HepG2 (cell line): ENCODE data around the gene ACTRT2. TPM values are rescaled to one million over a fixed set of nuclear protein-coding genes. Genes with fewer than 3 reads are reported as not detected.

Experiments used
- ATAC-seq: fragments of 200-7000 bp; cut with Tn5 transposase; 3 replicates; pipeline ENCODE4 v1.9.1; 2020; ENCODE audit warnings: mild to moderate bottlenecking, moderate library complexity
- BruUV-seq: library from RNA; stranded (reverse); fragments of 400-500 nt; replicated peaks from 2 replicates; lab custom pipeline; 2021; lab: Mats Ljungman, UMichigan
- CTCF ChIA-PET: fragments of 300-600 bp; formaldehyde crosslinking; extraction: SDS; loops from one replicate; lab custom pipeline; 2021; ENCODE audit warnings: low total read pairs, inconsistent platforms, low intra/inter-chr PET ratio; lab: Yijun Ruan, JAX
- POLR2A ChIA-PET: fragments of 350-600 bp; sonication (Branson Sonifier 250); formaldehyde crosslinking; loops from one replicate; lab custom pipeline; 2020; ENCODE audit warnings: antibody characterized with exemption, inconsistent platforms; lab: Yijun Ruan, JAX
- DNase-seq: peaks from one replicate; pipeline ENCODE4 v3.0.0-alpha.2; 2015; ENCODE audit warnings: low spot score
- FAIRE-seq: peaks from 3 replicates; lab custom pipeline; 2011; peaks lifted over from hg19 to GRCh38; lab: Jason Lieb, UNC
- H2AFZ ChIP-seq: one replicate; pipeline ENCODE4 v1.6.1; 2011; ENCODE audit warnings: low read length, inconsistent platforms
- H3K27ac ChIP-seq: fragments of 300-600 bp; 3 replicates; pipeline ENCODE4 v1.8.0; 2011; ENCODE audit warnings: mixed run types, mild to moderate bottlenecking, mixed read lengths, low read length, inconsistent platforms; ENCODE audit not compliant: insufficient read depth; ENCODE audit errors: extremely low read length
- H3K27me3 ChIP-seq, 2 experiments: fragments of 200-600 bp in 1 of 2; 2 replicates in 1 of 2; 3 replicates in 1 of 2; pipeline versions ENCODE4 v1.6.0 to v1.8.0; 2011; ENCODE audit warnings: low read length in 2 of 2, mild to moderate bottlenecking in 2 of 2, moderate library complexity in 2 of 2, inconsistent platforms in 1 of 2; ENCODE audit not compliant: insufficient read depth in 2 of 2, control insufficient read depth in 1 of 2
- H3K36me3 ChIP-seq, 2 experiments: fragments of 200-600 bp in 1 of 2; replicated peaks in 1 of 2; 2 replicates in 1 of 2; 3 replicates in 1 of 2; pipeline versions ENCODE4 v1.5.1 to v1.8.0; 2011; ENCODE audit warnings: low read length in 2 of 2, inconsistent platforms in 1 of 2; ENCODE audit not compliant: insufficient read depth in 2 of 2, control insufficient read depth in 1 of 2
- H3K4me1 ChIP-seq: 2 replicates; pipeline ENCODE4 v1.5.1; 2012; ENCODE audit warnings: low read length, inconsistent platforms; ENCODE audit not compliant: insufficient read depth
- H3K4me2 ChIP-seq: 2 replicates; pipeline ENCODE4 v1.6.0; 2011; ENCODE audit warnings: low read depth, low read length, inconsistent platforms
- H3K4me3 ChIP-seq, 3 experiments: fragments of 200-600 bp in 1 of 3; sonication (generic), shearing (Covaris generic) in 1 of 3; replicated peaks in 1 of 3; 2 replicates each; pipeline ENCODE4 v1.5.1; 2011 to 2016; ENCODE audit warnings: low read length in 3 of 3, inconsistent platforms in 2 of 3, low read depth in 2 of 3, mild to moderate bottlenecking in 2 of 3, control low read depth in 1 of 3, mixed read lengths in 1 of 3; ENCODE audit not compliant: insufficient read depth in 1 of 3
- H3K79me2 ChIP-seq: one replicate; pipeline ENCODE4 v1.6.1; 2011; ENCODE audit warnings: low read length, inconsistent platforms; ENCODE audit not compliant: insufficient read depth
- H3K9ac ChIP-seq: 2 replicates; pipeline ENCODE4 v1.6.0; 2011; ENCODE audit warnings: mild to moderate bottlenecking, low read depth, low read length, inconsistent platforms; ENCODE audit not compliant: insufficient read depth
- H3K9me3 ChIP-seq: 2 replicates; pipeline ENCODE4 v1.5.1; 2012; ENCODE audit warnings: mild to moderate bottlenecking, low read length
- H4K20me1 ChIP-seq: 2 replicates; pipeline ENCODE4 v1.6.0; 2011; ENCODE audit warnings: inconsistent platforms, mild to moderate bottlenecking, low read length, moderate library complexity; ENCODE audit not compliant: insufficient read depth
- ATM ChIP-seq: fragments of 450-650 bp; IDR thresholded peaks from 2 replicates; pipeline ENCODE4 v1.7.1; 2017; ENCODE audit warnings: mild to moderate bottlenecking, borderline replicate concordance
- CCDC6 ChIP-seq: sonication (generic); formaldehyde crosslinking; IDR thresholded peaks from 2 replicates; pipeline ENCODE4 v1.8.1; 2022; ENCODE audit warnings: mild to moderate bottlenecking, missing genetic modification reagents, moderate library complexity
- HOXD1 ChIP-seq: sonication (generic); formaldehyde crosslinking; IDR thresholded peaks from 2 replicates; pipeline ENCODE4 v1.5.0; 2020; ENCODE audit warnings: missing genetic modification reagents
- KLF13 ChIP-seq: sonication (generic); formaldehyde crosslinking; IDR thresholded peaks from 2 replicates; pipeline ENCODE4 v1.4.0; 2020; ENCODE audit warnings: mild to moderate bottlenecking, missing genetic modification reagents
- WGBS: methylation state at CpG from one replicate; pipeline ENCODE4 v1.1.6; 2017; ENCODE audit warnings: low lambda C conversion rate; 5-methylcytosine and 5-hydroxymethylcytosine counted together
- in situ Hi-C: cut with HindIII; loops from 2 replicates; pipeline ENCODE4 v1.10.0; 2017; ENCODE audit warnings: low pct_unique_long_range_greater_than_20kb; ENCODE audit not compliant: extremely low pct_ligation_motif_present
- intact Hi-C: fragments of 100-400 bp; cut with micrococcal nuclease; formaldehyde crosslinking; loops from one replicate; pipeline ENCODE4 v1.10.0; 2022; ENCODE audit not compliant: unreplicated experiment
- polyA plus RNA-seq, 8 experiments: library from polyadenylated mRNA; depleted of rRNA in 3 of 8; stranded (reverse) in 7 of 8; unstranded in 1 of 8; fragments of >200 nt; fragmentation: Illumina TruSeq in 4 of 8; extraction: Trizol in 4 of 8; gene quantifications; 2 replicates each; pipeline versions ENCODE4 v1.2.1 to v1.2.3, GENCODE V29; 2011 to 2016; ENCODE audit warnings: low read depth in 4 of 8, missing spikeins in 1 of 8, mixed read lengths in 1 of 8; ENCODE audit not compliant: insufficient read depth in 1 of 8
- total RNA-seq, 5 experiments: library from RNA; depleted of rRNA; stranded (reverse); fragments of >200 nt; fragmentation: Illumina TruSeq; extraction: Trizol; gene quantifications; 2 replicates each; pipeline ENCODE4 v1.2.3, GENCODE V29; 2016; ENCODE audit warnings: low read depth in 1 of 5
- TF ChIP-seq, protein P1 (sequence below): fragments of 450-650 bp; IDR thresholded peaks from 2 replicates; pipeline ENCODE4 v1.6.1; 2016
- TF ChIP-seq, protein P2 (sequence below): sonication (generic); formaldehyde crosslinking; IDR thresholded peaks from 2 replicates; pipeline ENCODE4 v1.4.0; 2020; ENCODE audit warnings: missing genetic modification reagents
- TF ChIP-seq, protein P3 (sequence below): sonication (generic); formaldehyde crosslinking; IDR thresholded peaks from 2 replicates; pipeline ENCODE4 v1.4.0; 2020; ENCODE audit warnings: mild to moderate bottlenecking, low read depth, missing genetic modification reagents

ACTRT2 gene
- total and polyA plus RNA-seq, 2 of the 13 experiments (the other 11 are each of a cell fraction or from before 2014, with no cell fraction given), result not detected

DNA sequence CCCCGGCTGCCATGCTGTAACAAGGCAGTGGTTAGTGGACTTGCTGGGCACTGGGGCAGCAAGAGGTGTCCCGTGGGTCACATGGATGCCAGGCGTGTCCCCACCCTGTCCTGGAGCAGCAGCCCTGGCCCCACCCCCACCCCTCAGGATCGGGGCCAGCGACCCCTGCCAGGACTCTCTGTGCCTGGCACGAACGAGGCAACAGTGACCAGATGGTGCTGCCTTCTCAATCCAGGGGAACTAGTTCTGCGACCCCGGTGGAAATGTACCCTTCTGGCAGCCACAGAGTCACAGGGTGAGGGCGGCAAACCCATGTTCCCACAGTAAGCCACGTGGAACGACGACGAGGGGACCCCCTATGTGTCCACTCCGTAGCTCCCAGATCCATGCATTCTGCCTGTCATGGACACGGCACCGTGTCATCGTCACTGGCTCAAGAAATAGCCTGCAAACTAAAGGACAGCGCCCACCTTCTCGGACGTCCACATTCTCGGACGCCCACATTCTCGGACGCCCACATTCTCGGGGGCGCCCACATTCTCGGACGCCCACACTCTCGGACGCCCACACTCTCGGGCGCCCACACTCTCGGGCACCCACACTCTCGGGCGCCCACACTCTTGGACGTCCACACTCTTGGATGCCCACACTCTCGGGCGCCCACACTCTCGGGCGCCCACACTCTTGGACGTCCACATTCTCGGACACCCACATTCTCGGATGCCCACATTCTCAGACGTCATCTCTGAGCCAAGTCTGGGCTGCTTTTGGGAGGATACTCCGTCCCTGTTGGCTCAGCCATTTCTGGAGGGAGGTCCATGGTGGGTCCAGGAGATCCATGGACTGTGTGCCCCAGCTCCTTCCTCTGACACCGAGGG lies 19.6 kb upstream of the ACTRT2 start:
- H3K4me3 ChIP-seq, result no peak overlapping the region
- no peak for FAIRE-seq
- TF ChIP-seq KLF13 (CRISPR knock-in tag) (no peak), CCDC6 (no peak)
- TF ChIP-seq, protein P1, sequence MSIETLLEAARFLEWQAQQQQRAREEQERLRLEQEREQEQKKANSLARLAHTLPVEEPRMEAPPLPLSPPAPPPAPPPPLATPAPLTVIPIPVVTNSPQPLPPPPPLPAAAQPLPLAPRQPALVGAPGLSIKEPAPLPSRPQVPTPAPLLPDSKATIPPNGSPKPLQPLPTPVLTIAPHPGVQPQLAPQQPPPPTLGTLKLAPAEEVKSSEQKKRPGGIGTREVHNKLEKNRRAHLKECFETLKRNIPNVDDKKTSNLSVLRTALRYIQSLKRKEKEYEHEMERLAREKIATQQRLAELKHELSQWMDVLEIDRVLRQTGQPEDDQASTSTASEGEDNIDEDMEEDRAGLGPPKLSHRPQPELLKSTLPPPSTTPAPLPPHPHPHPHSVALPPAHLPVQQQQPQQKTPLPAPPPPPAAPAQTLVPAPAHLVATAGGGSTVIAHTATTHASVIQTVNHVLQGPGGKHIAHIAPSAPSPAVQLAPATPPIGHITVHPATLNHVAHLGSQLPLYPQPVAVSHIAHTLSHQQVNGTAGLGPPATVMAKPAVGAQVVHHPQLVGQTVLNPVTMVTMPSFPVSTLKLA, result peak; percentile 16; the same call in 1 of the 2 replicates
- no peak overlapping the region for H3K9ac ChIP-seq
- H3K36me3 ChIP-seq, result no peaks in the 10 kb centered on the region
- 29% methylated on average over 34 of the region's 47 CpGs for WGBS
- CTCF ChIA-PET, result no interaction called here
- H3K4me1 ChIP-seq, result no peaks in the 10 kb centered on the region
- H3K27ac ChIP-seq, result no peak overlapping the region
- H3K79me2 ChIP-seq, result no peaks in the 10 kb centered on the region
- H4K20me1 ChIP-seq, result no peaks in the 10 kb centered on the region
- H2AFZ ChIP-seq, result no peak overlapping the region
- peaks cover 1% of the 10 kb centered on the region; the same call in 1 of the 2 replicates for H3K9me3 ChIP-seq
- intact Hi-C loops, result no loop called here
- no peak for DNase-seq
- no peak overlapping the region for H3K4me2 ChIP-seq
- no TSS peak for BruUV-seq
- ATAC-seq, result no peak
- in situ Hi-C loops, result no loop called here
- H3K27me3 ChIP-seq, result peaks cover 3 to 74% of the 10 kb centered on the region in 2 experiments; a peak in 3 of 5 replicates
- POLR2A ChIA-PET, result no interaction called here

DNA sequence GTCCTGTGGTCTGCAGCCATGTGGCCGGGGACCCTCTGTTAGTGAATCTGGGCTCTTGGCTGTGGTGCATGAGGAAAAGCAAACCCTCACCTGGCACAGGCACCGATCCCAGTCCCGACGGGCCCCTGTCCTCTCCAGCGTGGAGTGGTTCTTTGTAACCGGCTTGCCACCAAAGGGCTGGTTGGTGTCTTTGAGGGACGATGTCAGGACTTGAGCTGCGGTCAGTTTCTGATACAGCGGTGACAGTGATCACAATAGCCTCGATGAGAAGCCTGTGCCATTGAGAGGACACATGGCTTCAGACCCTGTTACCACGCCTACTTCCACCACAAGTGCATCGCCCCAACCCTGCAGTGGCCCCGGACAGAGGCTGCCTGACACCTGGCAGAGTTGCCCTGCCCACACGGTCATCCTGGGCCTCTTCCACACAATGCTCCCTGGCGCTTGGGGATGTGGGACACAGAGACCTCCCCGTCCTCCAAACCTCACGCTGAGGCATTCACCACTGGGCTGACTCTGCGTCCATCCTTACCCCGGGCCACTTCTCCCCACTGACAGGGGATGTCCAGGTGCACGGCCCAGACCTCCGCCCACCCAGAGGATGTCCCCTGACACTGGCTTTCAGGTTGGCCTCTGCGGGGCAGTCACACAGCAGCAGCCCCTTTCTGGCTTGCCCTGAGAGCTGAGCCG lies 18.8 kb upstream of the ACTRT2 start:
- BruUV-seq, result no TSS peak
- ATAC-seq (no peak), DNase-seq (no peak), FAIRE-seq (no peak)
- H3K4me1 ChIP-seq, result no peaks in the 10 kb centered on the region
- intact Hi-C loops, result no loop called here
- no peak overlapping the region for H3K27ac ChIP-seq
- no peak overlapping the region for H2AFZ ChIP-seq
- H3K27me3 ChIP-seq, result peaks cover 3 to 74% of the 10 kb centered on the region in 2 experiments; a peak in 3 of 5 replicates
- no peak overlapping the region for H3K9ac ChIP-seq
- H3K79me2 ChIP-seq, result no peaks in the 10 kb centered on the region
- no peak overlapping the region for H3K4me3 ChIP-seq
- CTCF ChIA-PET, result no interaction called here
- H3K36me3 ChIP-seq, result no peaks in the 10 kb centered on the region
- H3K9me3 ChIP-seq, result peaks cover 9% of the 10 kb centered on the region
- WGBS, result 32% methylated on average over 11 of the region's 23 CpGs
- in situ Hi-C loops, result no loop called here
- POLR2A ChIA-PET, result no interaction called here
- no peaks in the 10 kb centered on the region for H4K20me1 ChIP-seq
- no peak overlapping the region for H3K4me2 ChIP-seq
- TF ChIP-seq, protein P2, sequence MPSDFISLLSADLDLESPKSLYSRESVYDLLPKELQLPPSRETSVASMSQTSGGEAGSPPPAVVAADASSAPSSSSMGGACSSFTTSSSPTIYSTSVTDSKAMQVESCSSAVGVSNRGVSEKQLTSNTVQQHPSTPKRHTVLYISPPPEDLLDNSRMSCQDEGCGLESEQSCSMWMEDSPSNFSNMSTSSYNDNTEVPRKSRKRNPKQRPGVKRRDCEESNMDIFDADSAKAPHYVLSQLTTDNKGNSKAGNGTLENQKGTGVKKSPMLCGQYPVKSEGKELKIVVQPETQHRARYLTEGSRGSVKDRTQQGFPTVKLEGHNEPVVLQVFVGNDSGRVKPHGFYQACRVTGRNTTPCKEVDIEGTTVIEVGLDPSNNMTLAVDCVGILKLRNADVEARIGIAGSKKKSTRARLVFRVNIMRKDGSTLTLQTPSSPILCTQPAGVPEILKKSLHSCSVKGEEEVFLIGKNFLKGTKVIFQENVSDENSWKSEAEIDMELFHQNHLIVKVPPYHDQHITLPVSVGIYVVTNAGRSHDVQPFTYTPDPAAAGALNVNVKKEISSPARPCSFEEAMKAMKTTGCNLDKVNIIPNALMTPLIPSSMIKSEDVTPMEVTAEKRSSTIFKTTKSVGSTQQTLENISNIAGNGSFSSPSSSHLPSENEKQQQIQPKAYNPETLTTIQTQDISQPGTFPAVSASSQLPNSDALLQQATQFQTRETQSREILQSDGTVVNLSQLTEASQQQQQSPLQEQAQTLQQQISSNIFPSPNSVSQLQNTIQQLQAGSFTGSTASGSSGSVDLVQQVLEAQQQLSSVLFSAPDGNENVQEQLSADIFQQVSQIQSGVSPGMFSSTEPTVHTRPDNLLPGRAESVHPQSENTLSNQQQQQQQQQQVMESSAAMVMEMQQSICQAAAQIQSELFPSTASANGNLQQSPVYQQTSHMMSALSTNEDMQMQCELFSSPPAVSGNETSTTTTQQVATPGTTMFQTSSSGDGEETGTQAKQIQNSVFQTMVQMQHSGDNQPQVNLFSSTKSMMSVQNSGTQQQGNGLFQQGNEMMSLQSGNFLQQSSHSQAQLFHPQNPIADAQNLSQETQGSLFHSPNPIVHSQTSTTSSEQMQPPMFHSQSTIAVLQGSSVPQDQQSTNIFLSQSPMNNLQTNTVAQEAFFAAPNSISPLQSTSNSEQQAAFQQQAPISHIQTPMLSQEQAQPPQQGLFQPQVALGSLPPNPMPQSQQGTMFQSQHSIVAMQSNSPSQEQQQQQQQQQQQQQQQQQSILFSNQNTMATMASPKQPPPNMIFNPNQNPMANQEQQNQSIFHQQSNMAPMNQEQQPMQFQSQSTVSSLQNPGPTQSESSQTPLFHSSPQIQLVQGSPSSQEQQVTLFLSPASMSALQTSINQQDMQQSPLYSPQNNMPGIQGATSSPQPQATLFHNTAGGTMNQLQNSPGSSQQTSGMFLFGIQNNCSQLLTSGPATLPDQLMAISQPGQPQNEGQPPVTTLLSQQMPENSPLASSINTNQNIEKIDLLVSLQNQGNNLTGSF (CRISPR knock-in tag), result no peak
- TF ChIP-seq ATM (no peak), HOXD1 (CRISPR knock-in tag) (no peak)
- TF ChIP-seq, protein P3, sequence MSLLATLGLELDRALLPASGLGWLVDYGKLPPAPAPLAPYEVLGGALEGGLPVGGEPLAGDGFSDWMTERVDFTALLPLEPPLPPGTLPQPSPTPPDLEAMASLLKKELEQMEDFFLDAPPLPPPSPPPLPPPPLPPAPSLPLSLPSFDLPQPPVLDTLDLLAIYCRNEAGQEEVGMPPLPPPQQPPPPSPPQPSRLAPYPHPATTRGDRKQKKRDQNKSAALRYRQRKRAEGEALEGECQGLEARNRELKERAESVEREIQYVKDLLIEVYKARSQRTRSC (CRISPR knock-in tag), result no peak
